Adrenal gland (tissue), 5 donors: Measurements from ENCODE around the gene B4GALNT1.
A peak's percentile ranks its signal among the peaks of the same experiment; 100 is the strongest.

Experiments used
- POLR2A ChIP-seq, 2 donors: fragments of 450-650 bp; IDR thresholded peaks; one replicate each; pipeline ENCODE4 v1.6.1; 2017; ENCODE audit warnings: antibody characterized with exemption in 2 of 2, mild to moderate bottlenecking in 2 of 2, moderate library complexity in 1 of 2
- TF ChIP-seq, protein P1 (sequence below), 6 experiments: fragments of 450-650 bp in 4 of 6; fragments of 200-600 bp in 2 of 6; sonication (generic) in 1 of 6; IDR thresholded peaks; 1 replicate in 5 of 6; 2 replicates in 1 of 6; pipeline versions ENCODE4 v1.5.1 to v1.8.0; 2016 to 2021; ENCODE audit warnings: antibody characterized with exemption in 6 of 6, mild to moderate bottlenecking in 2 of 6, moderate library complexity in 1 of 6
- donor health status: DM: no; HTN: no; CAD: no.

DNA sequence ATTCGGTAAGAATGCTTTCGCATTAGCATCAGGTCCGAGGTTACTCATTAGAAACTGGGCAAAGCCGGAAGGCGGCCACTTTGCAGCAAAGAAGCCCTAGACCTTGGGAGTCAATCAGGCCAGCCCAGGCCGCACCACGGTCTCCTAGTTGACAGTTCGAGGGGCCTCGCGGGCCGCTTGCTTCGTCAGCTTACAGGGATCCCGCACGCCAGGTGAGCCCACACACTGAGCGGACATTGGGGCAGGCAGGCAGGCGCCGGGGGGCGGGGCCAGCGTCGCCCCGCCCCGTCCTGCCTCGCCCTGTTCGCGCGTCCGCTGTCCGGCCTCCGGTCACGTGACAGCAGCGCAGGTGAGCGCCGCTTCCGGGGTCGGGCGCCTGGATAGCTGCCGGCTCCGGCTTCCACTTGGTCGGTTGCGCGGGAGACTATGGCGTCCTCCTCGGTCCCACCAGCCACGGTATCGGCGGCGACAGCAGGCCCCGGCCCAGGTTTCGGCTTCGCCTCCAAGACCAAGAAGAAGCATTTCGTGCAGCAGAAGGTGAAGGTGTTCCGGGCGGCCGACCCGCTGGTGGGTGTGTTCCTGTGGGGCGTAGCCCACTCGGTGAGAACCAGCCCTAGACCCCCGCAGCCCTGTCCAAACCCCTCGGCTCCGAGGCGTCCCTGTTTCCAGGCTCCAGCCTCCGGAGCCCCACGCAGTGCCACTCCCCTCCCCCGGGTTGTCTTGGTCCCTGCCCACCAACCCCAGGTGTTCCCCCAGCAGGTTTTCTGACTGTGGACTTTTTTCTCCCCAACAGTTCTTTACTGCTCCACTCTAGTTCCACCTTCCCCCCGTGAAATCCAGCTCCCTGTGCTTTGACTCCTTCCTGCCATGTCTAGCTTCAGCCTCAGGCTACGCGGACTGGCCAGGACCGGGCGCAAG is 41.9 kb downstream of the B4GALNT1 start, which contains the start of gene PIP4K2C:
- peak; percentile 19 to 23 for TF ChIP-seq POLR2A (IDR thresholded peaks at IDR 0.05)
- TF ChIP-seq, protein P1, sequence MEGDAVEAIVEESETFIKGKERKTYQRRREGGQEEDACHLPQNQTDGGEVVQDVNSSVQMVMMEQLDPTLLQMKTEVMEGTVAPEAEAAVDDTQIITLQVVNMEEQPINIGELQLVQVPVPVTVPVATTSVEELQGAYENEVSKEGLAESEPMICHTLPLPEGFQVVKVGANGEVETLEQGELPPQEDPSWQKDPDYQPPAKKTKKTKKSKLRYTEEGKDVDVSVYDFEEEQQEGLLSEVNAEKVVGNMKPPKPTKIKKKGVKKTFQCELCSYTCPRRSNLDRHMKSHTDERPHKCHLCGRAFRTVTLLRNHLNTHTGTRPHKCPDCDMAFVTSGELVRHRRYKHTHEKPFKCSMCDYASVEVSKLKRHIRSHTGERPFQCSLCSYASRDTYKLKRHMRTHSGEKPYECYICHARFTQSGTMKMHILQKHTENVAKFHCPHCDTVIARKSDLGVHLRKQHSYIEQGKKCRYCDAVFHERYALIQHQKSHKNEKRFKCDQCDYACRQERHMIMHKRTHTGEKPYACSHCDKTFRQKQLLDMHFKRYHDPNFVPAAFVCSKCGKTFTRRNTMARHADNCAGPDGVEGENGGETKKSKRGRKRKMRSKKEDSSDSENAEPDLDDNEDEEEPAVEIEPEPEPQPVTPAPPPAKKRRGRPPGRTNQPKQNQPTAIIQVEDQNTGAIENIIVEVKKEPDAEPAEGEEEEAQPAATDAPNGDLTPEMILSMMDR (IDR thresholded peaks at IDR 0.05), result no peak
